ENCODE data around the gene ACVR1.

The ACVR1 gene

GRCh38 chr2:157822533-157822932 lies 53.6 kb downstream of the ACVR1 start:
- no peak for DNase-seq

- DNase-seq: no peak
Measured at GRCh38 chr2:157821519-157822131, 54.5 kb downstream of the ACVR1 start.

GRCh38 chr2:157820193-157820592 lies 55.9 kb downstream of the ACVR1 start:
- DNase-seq: no peak

GRCh38 chr2:157819761-157820160 lies 56.4 kb downstream of the ACVR1 start:
- no peak for DNase-seq

GRCh38 chr2:157818227-157818626 lies 57.9 kb downstream of the ACVR1 start:
- no peak for DNase-seq

- DNase-seq: no peak
Measured at GRCh38 chr2:157815421-157815820, 60.7 kb downstream of the ACVR1 start.

- DNase-seq: no peak
Measured at GRCh38 chr2:157813467-157813866, 62.7 kb downstream of the ACVR1 start.

GRCh38 chr2:157810037-157810436 lies 66.1 kb downstream of the ACVR1 start:
- no peak for DNase-seq

GRCh38 chr2:157809212-157809611 lies 66.9 kb downstream of the ACVR1 start:
- no peak for DNase-seq

GRCh38 chr2:157808421-157808820 lies 67.7 kb downstream of the ACVR1 start:
- no peak for DNase-seq

- peak; percentile 26 for DNase-seq
Measured at GRCh38 chr2:157806426-157807077, 69.6 kb downstream of the ACVR1 start.

- no peak for DNase-seq
Measured at GRCh38 chr2:157805519-157805918, 70.6 kb downstream of the ACVR1 start.

GRCh38 chr2:157804355-157804754 lies 71.8 kb downstream of the ACVR1 start:
- no peak for DNase-seq

- no peak for DNase-seq
Measured at GRCh38 chr2:157803952-157804351, 72.2 kb downstream of the ACVR1 start.

GRCh38 chr2:157803476-157803875 lies 72.7 kb downstream of the ACVR1 start:
- DNase-seq: no peak

GRCh38 chr2:157800838-157801495 lies 75.2 kb downstream of the ACVR1 start:
- DNase-seq: no peak

- DNase-seq: no peak
Measured at GRCh38 chr2:157793053-157793612, 83.0 kb downstream of the ACVR1 start.

GRCh38 chr2:157792335-157793052 lies 83.6 kb downstream of the ACVR1 start:
- DNase-seq: no peak

GRCh38 chr2:157790780-157791179 lies 85.3 kb downstream of the ACVR1 start:
- DNase-seq: no peak

- DNase-seq: no peak
Measured at GRCh38 chr2:157789933-157790511, 86.1 kb downstream of the ACVR1 start.

- DNase-seq: no peak
Measured at GRCh38 chr2:157789256-157789655, 86.9 kb downstream of the ACVR1 start.

- DNase-seq: no peak
Measured at GRCh38 chr2:157788201-157788600, 87.9 kb downstream of the ACVR1 start.

GRCh38 chr2:157787364-157787938 lies 88.7 kb downstream of the ACVR1 start:
- DNase-seq: no peak

All from NCI-H2227 treated with DMSO at 0.1 percent for 48 hours (cell line).